Loucy (cell line): Measurements from ENCODE around the gene ASIC5.

Experiments used
- CTCF ChIP-seq: fragments of 200-600 bp; sonication (generic); conservative IDR thresholded peaks from 2 replicates; pipeline ENCODE4 v1.5.1; 2014; ENCODE audit warnings: mild to moderate bottlenecking, antibody characterized with exemption, low read length
- EZH2phosphoT487 ChIP-seq: fragments of 200-600 bp; IDR thresholded peaks from 2 replicates; pipeline ENCODE4 v1.6.1; 2018; ENCODE audit warnings: antibody characterized with exemption, mild to moderate bottlenecking, moderate library complexity, borderline replicate concordance

GRCh38 chr4:155789982-155790381 lies 76.1 kb downstream of the ASIC5 start:
- no peak for TF ChIP-seq CTCF
- no peak for TF ChIP-seq EZH2phosphoT487
